ENCODE measurements around the gene OSBPL5.

GRCh38 chr11:3111466-3111865 lies 53.6 kb downstream of the OSBPL5 start:
- TF ChIP-seq POLR2A (IDR thresholded peaks at IDR 0.05) (no peak), CTCF (IDR thresholded peaks at IDR 0.05) (no peak), POLR2AphosphoS5 (IDR thresholded peaks at IDR 0.05; ENCODE audit: insufficient read depth in 1 of 2, low read depth in 1 of 2) (no peak)
